Mesenchymal stem cell (in vitro differentiated cells and primary cell): ENCODE data around the gene NFKBIA.
A peak's percentile ranks its signal among the peaks of the same experiment; 100 is the strongest.
"Not testable (repeated sequence)": the region's sequence is repeated elsewhere in the genome, so short reads cannot be mapped to it uniquely, and the experiment has no call there.

ENCODE experiments used
- DNase-seq: peaks from one replicate; pipeline ENCODE4 v3.0.0-alpha.2; 2013
- H2AFZ ChIP-seq: one replicate; pipeline ENCODE4 v1.6.1; 2013; ENCODE audit warnings: low read depth, mild to moderate bottlenecking, control low read depth, inconsistent platforms, low read length, moderate library complexity
- H2AK5ac ChIP-seq: 2 replicates; pipeline ENCODE4 v1.6.1; 2013; ENCODE audit warnings: low read length, moderate library complexity, mild to moderate bottlenecking, inconsistent platforms; ENCODE audit not compliant: severe bottlenecking
- H2BK120ac ChIP-seq: one replicate; pipeline ENCODE4 v1.6.1; 2013; ENCODE audit warnings: low read depth, mild to moderate bottlenecking, inconsistent platforms, low read length, moderate library complexity
- H2BK12ac ChIP-seq, 2 experiments: one replicate each; pipeline ENCODE4 v1.6.1; 2013; ENCODE audit warnings: inconsistent platforms in 2 of 2, low read length in 2 of 2, mild to moderate bottlenecking in 2 of 2, moderate library complexity in 2 of 2, control low read depth in 1 of 2
- H2BK15ac ChIP-seq: one replicate; pipeline ENCODE4 v1.6.1; 2013; ENCODE audit warnings: mild to moderate bottlenecking, low read depth, inconsistent platforms; ENCODE audit not compliant: poor library complexity, severe bottlenecking
- H2BK5ac ChIP-seq: 2 replicates; pipeline ENCODE4 v1.6.1; 2013; ENCODE audit warnings: low read depth, mild to moderate bottlenecking, low read length, control low read depth, inconsistent platforms; ENCODE audit not compliant: poor library complexity, severe bottlenecking
- H3K14ac ChIP-seq, 2 experiments: one replicate each; pipeline ENCODE4 v1.6.1; 2013; ENCODE audit warnings: inconsistent platforms in 2 of 2, low read length in 2 of 2, control low read depth in 1 of 2, mild to moderate bottlenecking in 1 of 2, moderate library complexity in 1 of 2
- H3K18ac ChIP-seq, 2 experiments: one replicate each; pipeline ENCODE4 v1.6.1; 2013; ENCODE audit warnings: inconsistent platforms in 2 of 2, low read length in 2 of 2, control low read depth in 1 of 2, low read depth in 1 of 2, mild to moderate bottlenecking in 1 of 2
- H3K23ac ChIP-seq, 2 experiments: one replicate each; pipeline ENCODE4 v1.6.1; 2013; ENCODE audit warnings: inconsistent platforms in 2 of 2, low read length in 2 of 2, mild to moderate bottlenecking in 2 of 2, moderate library complexity in 2 of 2, control low read depth in 1 of 2
- H3K27ac ChIP-seq: 2 replicates; pipeline ENCODE4 v1.5.1; 2013; ENCODE audit warnings: mild to moderate bottlenecking, moderate library complexity, low read length, control low read depth, inconsistent platforms; ENCODE audit not compliant: poor library complexity, severe bottlenecking
- H3K27me3 ChIP-seq, 2 experiments: 2 replicates each; pipeline versions ENCODE4 v1.6.1 to v1.7.0; 2013; ENCODE audit warnings: low read length in 2 of 2, mild to moderate bottlenecking in 2 of 2, moderate library complexity in 2 of 2, control low read depth in 1 of 2, inconsistent platforms in 1 of 2; ENCODE audit not compliant: control insufficient read depth in 1 of 2, insufficient read depth in 1 of 2
- H3K36me3 ChIP-seq, 2 experiments: 2 replicates each; pipeline versions ENCODE4 v1.6.1 to v1.7.0; 2013; ENCODE audit warnings: low read length in 2 of 2, control low read depth in 1 of 2, inconsistent platforms in 1 of 2, low read depth in 1 of 2, mild to moderate bottlenecking in 1 of 2; ENCODE audit not compliant: insufficient read depth in 2 of 2, control insufficient read depth in 1 of 2
- H3K4ac ChIP-seq, 2 experiments: one replicate each; pipeline ENCODE4 v1.6.1; 2013; ENCODE audit warnings: inconsistent platforms in 2 of 2, low read length in 2 of 2, mild to moderate bottlenecking in 2 of 2, moderate library complexity in 2 of 2, control low read depth in 1 of 2, low read depth in 1 of 2
- H3K4me1 ChIP-seq: 2 replicates; pipeline ENCODE4 v1.6.1; 2013; ENCODE audit warnings: low read depth, low read length, control low read depth; ENCODE audit not compliant: control insufficient read depth, insufficient read depth
- H3K4me2 ChIP-seq: 2 replicates; pipeline ENCODE4 v1.6.1; 2013; ENCODE audit warnings: low read length, mild to moderate bottlenecking, inconsistent platforms; ENCODE audit not compliant: poor library complexity, severe bottlenecking
- H3K4me3 ChIP-seq, 2 experiments: 2 replicates each; pipeline versions ENCODE4 v1.5.1 to v1.7.0; 2013; ENCODE audit warnings: low read length in 2 of 2, mild to moderate bottlenecking in 2 of 2, control low read depth in 1 of 2, low read depth in 1 of 2; ENCODE audit not compliant: insufficient read depth in 1 of 2
- H3K79me1 ChIP-seq: replicated peaks from 2 replicates; pipeline ENCODE4 v1.6.1; 2013; ENCODE audit warnings: mild to moderate bottlenecking, control low read depth, low read length, inconsistent platforms; ENCODE audit not compliant: poor library complexity, severe bottlenecking
- H3K9ac ChIP-seq: 2 replicates; pipeline ENCODE4 v1.7.0; 2013; ENCODE audit warnings: mild to moderate bottlenecking, low read length, moderate library complexity
- H3K9me3 ChIP-seq: 2 replicates; pipeline ENCODE4 v1.7.0; 2013; ENCODE audit warnings: mild to moderate bottlenecking, low read length; ENCODE audit not compliant: control insufficient read depth
- H4K8ac ChIP-seq: one replicate; pipeline ENCODE4 v1.6.1; 2013; ENCODE audit warnings: inconsistent platforms, mild to moderate bottlenecking, low read length, moderate library complexity
- H4K91ac ChIP-seq: one replicate; pipeline ENCODE4 v1.6.1; 2013; ENCODE audit warnings: mild to moderate bottlenecking, low read length, inconsistent platforms
- WGBS: methylation state at CpG from one replicate; pipeline ENCODE4 v1.1.7; 2013; ENCODE audit warnings: mixed read lengths; 5-methylcytosine and 5-hydroxymethylcytosine counted together

Gene NFKBIA

GRCh38 chr14:35438910-35439713, 34.6 kb upstream of the NFKBIA start:
- H2AFZ ChIP-seq: no peak overlapping the region
- H2AK5ac ChIP-seq: no peak overlapping the region
- WGBS: 66% methylated on average over 6 of the region's 8 CpGs
- H3K27me3 ChIP-seq: peaks cover 0 to 4% of the 10 kb centered on the region in 2 experiments
- no peak overlapping the region for H3K4me3 ChIP-seq
- no peak overlapping the region for H3K27ac ChIP-seq
- no peak overlapping the region for H3K18ac ChIP-seq
- no peak overlapping the region for H2BK120ac ChIP-seq
- no peak overlapping the region for H3K4me2 ChIP-seq
- H3K9ac ChIP-seq: no peak overlapping the region
- no peak overlapping the region for H2BK5ac ChIP-seq
- DNase-seq: no peak
- no peak overlapping the region for H3K23ac ChIP-seq
- peaks cover 3% of the 10 kb centered on the region for H3K9me3 ChIP-seq
- no peak overlapping the region for H4K8ac ChIP-seq
- H2BK12ac ChIP-seq: no peak overlapping the region
- H3K14ac ChIP-seq: no peak overlapping the region
- no peaks in the 10 kb centered on the region for H3K36me3 ChIP-seq
- H3K79me1 ChIP-seq: no peaks in the 10 kb centered on the region
- no peaks in the 10 kb centered on the region for H3K4me1 ChIP-seq
- H4K91ac ChIP-seq: no peak overlapping the region
- H3K4ac ChIP-seq: no peak overlapping the region
- no peak overlapping the region for H2BK15ac ChIP-seq

- H3K36me3 ChIP-seq, H4K8ac ChIP-seq, H2AFZ ChIP-seq, H2BK120ac ChIP-seq, H2AK5ac ChIP-seq, H3K27me3 ChIP-seq, H2BK12ac ChIP-seq, H2BK15ac ChIP-seq, H3K4me1 ChIP-seq, H3K9ac ChIP-seq, H4K91ac ChIP-seq, H3K4ac ChIP-seq, H3K27ac ChIP-seq, H2BK5ac ChIP-seq, H3K23ac ChIP-seq, DNase-seq, H3K14ac ChIP-seq, H3K18ac ChIP-seq, H3K4me3 ChIP-seq, H3K4me2 ChIP-seq, H3K79me1 ChIP-seq, H3K9me3 ChIP-seq: not testable (repeated sequence)
- WGBS: 96% methylated on average over 9 of the region's 9 CpGs
These were observed 33.9 kb upstream of the NFKBIA start for GRCh38 chr14:35438492-35438891.

GRCh38 chr14:35435177-35435576, 30.6 kb upstream of the NFKBIA start:
- no peak overlapping the region for H2AK5ac ChIP-seq
- no peaks in the 10 kb centered on the region for H3K79me1 ChIP-seq
- no peak overlapping the region for H3K4me3 ChIP-seq
- H2BK15ac ChIP-seq: no peak overlapping the region
- no peak overlapping the region for H2AFZ ChIP-seq
- H3K27me3 ChIP-seq: no peaks in the 10 kb centered on the region
- no peaks in the 10 kb centered on the region for H3K9me3 ChIP-seq
- H3K4me1 ChIP-seq: no peaks in the 10 kb centered on the region
- DNase-seq: peak; percentile 31
- no peak overlapping the region for H3K9ac ChIP-seq
- no peak overlapping the region for H3K23ac ChIP-seq
- no peak overlapping the region for H2BK120ac ChIP-seq
- no peak overlapping the region for H3K27ac ChIP-seq
- H3K4me2 ChIP-seq: no peak overlapping the region
- H3K4ac ChIP-seq: no peak overlapping the region
- no peaks in the 10 kb centered on the region for H3K36me3 ChIP-seq
- no peak overlapping the region for H3K14ac ChIP-seq
- H2BK12ac ChIP-seq: no peak overlapping the region
- H3K18ac ChIP-seq: no peak overlapping the region
- H4K91ac ChIP-seq: no peak overlapping the region
- no peak overlapping the region for H2BK5ac ChIP-seq
- H4K8ac ChIP-seq: no peak overlapping the region

- H2BK15ac ChIP-seq: no peak overlapping the region
- no peak overlapping the region for H3K9ac ChIP-seq
- no peak overlapping the region for H2AFZ ChIP-seq
- no peak overlapping the region for H4K8ac ChIP-seq
- H3K36me3 ChIP-seq: no peaks in the 10 kb centered on the region
- no peaks in the 10 kb centered on the region for H3K9me3 ChIP-seq
- no peak overlapping the region for H3K27ac ChIP-seq
- H3K4me3 ChIP-seq: no peak overlapping the region
- H4K91ac ChIP-seq: no peak overlapping the region
- no peak overlapping the region for H3K14ac ChIP-seq
- H2BK12ac ChIP-seq: no peak overlapping the region
- H3K4me1 ChIP-seq: no peaks in the 10 kb centered on the region
- H3K4ac ChIP-seq: no peak overlapping the region
- no peak overlapping the region for H2AK5ac ChIP-seq
- H3K18ac ChIP-seq: no peak overlapping the region
- DNase-seq: no peak
- no peaks in the 10 kb centered on the region for H3K27me3 ChIP-seq
- H3K79me1 ChIP-seq: no peaks in the 10 kb centered on the region
- no peak overlapping the region for H2BK5ac ChIP-seq
- H3K23ac ChIP-seq: no peak overlapping the region
- 100% methylated on average over 1 of the region's 1 CpG for WGBS
- H2BK120ac ChIP-seq: no peak overlapping the region
- no peak overlapping the region for H3K4me2 ChIP-seq
These were observed 29.3 kb upstream of the NFKBIA start for GRCh38 chr14:35433826-35434225.
